NCI-H2196 treated with DMSO at 0.1 percent for 48 hours (cell line): ENCODE data around the gene BPIFB3.
"Not testable (repeated sequence)": the region's sequence is repeated elsewhere in the genome, so short reads cannot be mapped to it uniquely, and the experiment has no call there.

Experiments
- DNase-seq: peaks from one replicate; lab custom pipeline; 2025; ENCODE audit not compliant: unreplicated experiment; lab: John Stamatoyannopoulos, UW

BPIFB3 gene

DNA sequence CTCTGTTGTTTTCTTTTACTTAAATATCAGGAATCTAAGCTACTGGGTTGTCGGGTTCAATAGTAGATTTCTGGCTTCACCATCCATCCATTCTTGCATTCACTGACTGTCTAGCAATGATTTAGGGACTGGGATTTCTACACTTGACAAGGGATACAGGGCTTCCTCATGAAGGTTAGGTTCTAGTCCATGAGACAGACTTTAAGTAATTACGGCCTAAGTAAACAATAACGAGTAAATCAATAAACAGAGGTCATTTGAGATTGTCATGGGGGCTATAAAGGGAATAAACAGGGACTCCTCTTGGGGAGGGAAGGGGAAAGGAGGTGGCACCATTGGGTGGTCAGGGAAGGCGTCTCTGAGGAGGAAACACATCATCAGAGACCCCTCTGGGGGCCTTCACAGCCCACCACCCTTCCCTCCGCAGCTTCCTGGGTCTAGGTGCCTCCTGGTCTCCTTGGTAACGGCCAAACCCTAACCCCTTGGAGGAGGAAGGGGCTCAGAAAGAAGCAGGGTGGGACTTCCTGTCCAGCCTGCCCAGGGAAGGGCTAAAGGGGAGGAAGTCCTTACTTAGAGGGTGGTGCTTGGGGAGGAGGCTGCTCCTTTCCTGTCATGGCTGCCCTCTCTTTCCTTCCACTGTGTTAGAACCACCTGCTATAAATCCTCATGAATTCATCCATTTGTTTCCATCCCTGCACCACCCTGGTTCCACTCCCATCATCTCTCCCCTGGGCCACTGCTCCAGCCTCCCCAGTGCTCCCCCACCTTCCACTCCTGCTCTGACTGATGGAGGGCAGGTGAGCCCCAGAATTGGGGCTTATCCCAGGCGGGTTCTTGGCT, 59.1 kb downstream of the BPIFB3 start:
- DNase-seq, result no peak

DNA sequence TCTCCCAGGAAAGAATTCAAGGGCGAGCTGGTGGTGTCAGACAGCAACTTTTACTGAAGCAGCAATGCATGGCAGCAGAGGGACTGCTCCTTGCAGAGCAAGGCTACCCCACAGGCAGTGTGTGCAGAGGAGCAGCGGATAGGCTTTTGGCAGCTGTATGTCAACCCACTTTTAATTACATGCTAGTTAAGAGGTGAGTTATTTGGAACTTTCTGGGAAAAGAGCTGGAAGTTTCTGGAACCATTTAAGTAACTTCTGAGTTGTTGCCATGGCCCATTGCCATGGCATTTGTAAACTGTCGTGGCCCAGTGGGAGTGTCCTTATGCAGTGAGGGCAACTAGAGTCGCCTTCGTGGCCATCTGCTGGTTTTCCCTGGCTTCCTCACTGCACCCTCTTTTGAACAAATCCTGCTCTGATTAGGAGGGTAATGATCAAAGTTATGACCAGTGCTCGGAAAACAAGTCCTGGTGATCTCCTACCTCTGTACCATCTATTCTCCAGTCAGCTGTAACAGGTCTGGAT, 59.7 kb downstream of the BPIFB3 start:
- DNase-seq, result no peak

DNA sequence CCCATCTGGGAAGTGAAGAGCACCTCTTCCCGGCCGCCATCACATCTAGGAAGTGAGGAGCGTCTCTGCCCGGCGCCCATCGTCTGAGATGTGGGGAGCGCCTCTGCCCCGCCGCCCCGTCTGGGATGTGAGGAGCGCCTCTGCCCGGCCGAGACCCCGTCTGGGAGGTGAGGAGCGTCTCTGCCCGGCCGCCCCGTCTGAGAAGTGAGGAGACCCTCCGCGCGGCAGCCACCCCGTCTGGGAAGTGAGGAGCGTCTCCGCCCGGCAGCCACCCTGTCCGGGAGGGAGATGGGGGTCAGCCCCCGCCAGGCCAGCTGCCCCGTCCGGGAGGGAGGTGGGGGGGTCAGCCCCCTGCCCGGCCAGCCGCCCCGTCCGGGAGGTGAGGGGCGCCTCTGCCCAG, 61.8 kb downstream of the BPIFB3 start:
- not testable (repeated sequence) for DNase-seq

DNA sequence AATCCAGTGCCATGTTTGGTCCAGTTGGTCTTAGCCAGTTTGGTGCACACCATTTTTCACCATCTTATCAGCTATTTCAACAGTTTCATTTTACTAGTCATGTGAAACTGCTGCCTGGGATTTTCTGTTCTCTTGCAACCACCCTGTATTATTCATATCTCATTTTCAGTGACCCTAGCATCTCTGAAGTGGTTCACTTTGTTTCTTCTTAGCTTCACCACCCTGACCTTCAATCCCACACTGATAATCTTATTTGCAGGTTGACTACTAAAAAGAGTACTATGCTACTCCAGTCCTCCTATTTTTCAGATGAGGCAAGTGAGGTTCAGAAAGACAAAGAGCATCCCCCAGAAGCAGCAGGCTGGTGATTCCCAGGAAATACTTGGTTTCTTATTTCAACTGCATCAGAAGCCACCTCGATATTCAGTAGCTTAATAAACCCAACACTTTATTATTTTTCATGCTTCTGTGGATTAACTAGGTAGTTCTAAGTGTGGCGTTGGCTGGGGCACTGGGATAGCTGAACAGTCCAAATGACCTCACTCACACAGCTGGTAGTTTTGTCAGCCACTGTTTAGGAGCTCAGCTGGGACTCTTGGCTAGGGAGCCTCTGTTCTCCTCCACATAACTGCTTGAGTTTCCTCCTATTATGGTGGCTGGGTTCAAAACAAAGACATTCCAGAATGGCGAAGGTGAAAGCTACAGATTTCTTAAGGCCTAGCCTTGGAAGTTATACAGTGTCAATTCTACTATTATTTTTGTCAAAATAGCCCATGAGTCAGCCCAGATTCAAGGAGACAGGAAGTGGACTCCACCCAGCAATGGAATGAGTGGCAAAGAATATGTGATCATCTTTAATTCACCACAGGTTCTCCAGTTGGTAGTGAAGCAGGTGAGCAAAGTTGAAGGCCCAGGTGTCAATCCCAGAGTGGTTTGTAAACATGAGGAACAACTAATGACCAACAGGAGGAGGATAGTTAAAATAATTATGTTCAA, 66.3 kb downstream of the BPIFB3 start:
- no peak for DNase-seq

DNA sequence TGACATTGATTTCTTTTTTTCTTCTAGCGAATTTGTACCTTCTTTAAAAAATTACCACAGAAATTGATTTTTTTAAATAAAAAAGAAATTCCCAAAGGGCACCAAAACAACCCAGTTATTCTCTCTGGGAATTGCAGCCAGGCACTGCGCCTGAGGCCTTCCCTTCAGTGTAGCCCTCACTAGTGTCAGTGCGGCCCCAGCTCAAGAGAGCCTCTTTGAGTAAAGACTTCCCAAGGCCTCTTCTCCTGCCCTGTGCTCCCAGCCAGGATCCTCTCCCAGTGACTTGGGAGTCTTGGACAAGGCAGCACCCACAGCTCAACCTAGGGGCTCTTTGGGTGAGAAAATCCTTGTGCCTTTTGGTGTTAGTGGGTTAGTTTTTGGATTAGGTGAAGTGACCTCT, 67.2 kb downstream of the BPIFB3 start:
- DNase-seq, result no peak

DNA sequence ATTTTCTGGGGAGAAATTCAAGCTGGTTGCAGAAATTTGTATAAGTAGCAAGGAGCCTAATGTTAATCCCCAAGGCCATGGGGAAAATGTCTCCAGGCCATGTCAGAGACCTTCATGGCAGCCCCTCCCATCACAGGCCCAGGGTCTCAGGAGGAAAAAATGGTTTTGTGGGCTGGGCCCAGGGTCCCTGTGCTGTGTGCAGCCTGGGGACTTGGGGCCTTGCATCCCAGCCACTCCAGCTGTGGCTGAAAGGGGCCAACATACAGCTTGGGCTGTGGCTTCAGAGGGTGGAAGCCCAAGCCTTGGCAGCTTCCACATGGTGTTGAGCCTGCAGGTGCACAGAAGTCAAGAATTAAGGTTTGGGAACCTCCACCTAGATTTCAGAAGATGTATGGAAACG, 68.6 kb downstream of the BPIFB3 start:
- not testable (repeated sequence) for DNase-seq
